GM19099 (cell line): ENCODE measurements around the gene TLE1.

Experiments used
- POLR2A ChIP-seq: IDR thresholded peaks from 3 replicates; pipeline ENCODE4 v1.6.1; 2011; ENCODE audit warnings: low read depth; ENCODE audit not compliant: insufficient read length; ENCODE audit errors: extremely low read depth

The TLE1 gene

GRCh38 chr9:81563739-81564138 is 125.6 kb downstream of the TLE1 start:
- no peak for TF ChIP-seq POLR2A

GRCh38 chr9:81563020-81563407 is 126.3 kb downstream of the TLE1 start:
- no peak for TF ChIP-seq POLR2A

DNA sequence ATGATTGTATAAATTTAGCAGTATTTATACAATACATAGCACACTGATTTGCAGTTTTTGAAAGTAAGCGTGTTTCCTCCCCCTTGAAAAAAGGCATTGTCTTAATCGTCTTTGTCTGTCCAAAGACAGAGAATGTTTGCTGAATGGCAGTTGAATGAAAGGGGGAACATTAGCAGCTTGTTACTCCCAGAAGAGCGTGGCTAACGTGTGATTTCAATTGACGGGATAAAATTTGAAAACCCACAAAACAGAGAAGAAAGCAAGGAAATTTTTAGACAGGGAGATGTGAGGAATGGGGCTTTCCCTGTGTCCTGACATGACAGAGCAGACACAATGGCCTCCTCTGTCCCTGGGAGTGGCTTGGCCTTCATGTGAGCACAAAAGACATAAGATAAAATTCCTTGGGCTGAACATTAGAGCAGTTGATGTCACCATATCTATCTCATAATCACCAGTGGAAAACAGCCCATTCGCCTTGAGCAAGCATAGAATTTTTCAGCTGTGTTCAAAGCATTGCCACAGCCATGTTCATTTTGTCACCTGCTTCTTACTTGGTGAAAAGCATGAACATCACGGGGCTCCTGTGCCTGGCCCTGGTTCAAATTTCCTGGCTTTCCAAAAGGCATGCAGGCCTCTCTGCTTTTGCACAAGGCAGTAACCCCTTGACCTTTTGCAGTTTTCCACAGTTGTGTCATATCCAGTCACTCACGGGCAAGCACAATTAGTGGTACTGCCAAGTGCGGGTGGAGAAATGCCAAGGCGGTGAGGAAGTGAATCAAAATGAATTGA is 126.9 kb downstream of the TLE1 start:
- TF ChIP-seq POLR2A: no peak

DNA sequence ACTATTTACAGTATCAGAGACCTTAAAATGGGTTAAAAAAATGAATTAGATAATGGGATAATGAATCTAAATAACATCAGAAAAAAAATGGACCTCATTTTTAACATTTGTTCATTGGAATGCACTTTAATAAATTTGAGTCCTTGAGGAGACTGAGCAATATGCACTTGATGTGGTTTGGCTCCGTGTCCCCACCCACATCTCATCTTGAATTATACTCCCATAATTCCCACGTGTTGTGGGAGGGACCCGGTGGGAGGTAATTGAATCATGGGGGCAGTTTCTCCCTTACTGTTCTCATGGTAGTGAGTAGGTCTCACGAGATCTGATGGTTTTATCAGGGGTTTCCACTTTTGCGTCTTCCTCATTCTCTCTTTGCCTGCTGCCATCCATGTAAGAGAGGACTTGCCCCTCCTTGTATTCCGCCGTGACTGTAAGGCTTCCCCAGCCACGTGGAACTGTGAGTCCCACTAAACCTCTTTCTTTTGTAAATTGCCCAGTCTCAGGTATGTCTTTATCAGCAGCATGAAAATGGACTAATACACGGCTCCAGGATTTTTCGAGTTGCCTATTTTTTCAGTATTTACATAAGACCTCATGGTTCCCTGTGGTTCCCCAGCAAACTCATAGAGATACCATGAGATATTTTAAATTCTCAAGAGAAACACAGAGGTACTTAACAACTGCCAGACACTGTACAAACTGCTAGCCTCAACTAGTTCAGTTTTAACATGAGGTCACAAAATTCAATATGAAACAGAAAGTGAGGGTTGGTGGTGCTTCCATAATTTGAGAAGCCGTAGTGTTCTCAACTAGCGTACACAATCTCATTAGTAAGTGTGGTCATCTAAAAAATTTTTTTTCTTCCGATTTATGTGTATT is 128.3 kb downstream of the TLE1 start:
- no peak for TF ChIP-seq POLR2A

DNA sequence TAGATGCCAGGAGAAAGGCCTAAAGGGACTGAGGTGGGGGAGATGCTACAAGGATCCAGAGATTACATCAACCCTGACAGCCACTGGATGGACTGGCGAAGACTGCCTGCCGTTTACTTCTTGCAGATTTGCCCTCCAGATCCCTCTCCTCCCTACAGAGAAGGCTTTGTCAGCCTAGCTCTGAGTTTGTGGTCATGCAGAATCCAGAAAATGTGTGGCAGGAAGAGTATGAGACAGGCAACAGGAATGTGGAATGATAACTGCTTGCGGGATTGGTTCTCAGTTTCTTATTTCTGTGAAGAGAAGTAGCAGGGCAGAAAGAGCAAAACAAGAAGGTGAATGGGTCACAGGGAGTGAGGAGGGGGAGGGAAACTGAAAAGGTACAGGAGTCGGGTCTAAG is 129.6 kb downstream of the TLE1 start:
- no peak for TF ChIP-seq POLR2A

- TF ChIP-seq POLR2A: no peak
Measured at GRCh38 chr9:81559197-81559596, 130.2 kb downstream of the TLE1 start.

GRCh38 chr9:81558091-81558830 is 131.1 kb downstream of the TLE1 start:
- no peak for TF ChIP-seq POLR2A

DNA sequence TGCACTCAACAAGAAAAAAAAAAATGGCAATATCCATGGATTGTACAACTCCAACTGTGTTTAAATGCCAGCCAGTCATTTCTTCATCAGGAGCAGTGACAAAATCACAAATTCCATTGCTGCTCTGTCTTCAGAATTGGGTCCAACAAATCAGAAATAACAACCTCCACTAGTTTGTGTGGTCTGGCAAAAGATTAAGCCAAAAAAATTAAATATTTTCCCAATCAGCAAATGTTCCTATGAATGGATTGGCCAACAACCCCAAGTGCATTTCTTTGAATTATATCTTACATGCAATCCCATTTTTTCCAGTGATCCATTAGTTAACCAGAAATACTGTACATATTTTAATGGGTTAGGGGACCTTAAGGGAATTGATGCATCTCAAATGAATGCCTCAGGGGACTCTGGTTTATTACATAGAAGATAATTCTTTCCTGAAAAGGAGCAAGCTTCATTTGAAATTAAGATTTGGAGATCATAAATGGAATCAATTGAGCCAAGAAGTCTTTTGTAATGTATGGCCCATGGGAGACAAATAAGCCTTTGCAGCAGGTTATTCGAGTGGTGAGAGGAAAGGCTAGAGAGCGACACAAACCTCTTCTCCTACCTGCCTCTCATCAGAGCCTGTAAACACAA is 131.8 kb downstream of the TLE1 start:
- TF ChIP-seq POLR2A: no peak

DNA sequence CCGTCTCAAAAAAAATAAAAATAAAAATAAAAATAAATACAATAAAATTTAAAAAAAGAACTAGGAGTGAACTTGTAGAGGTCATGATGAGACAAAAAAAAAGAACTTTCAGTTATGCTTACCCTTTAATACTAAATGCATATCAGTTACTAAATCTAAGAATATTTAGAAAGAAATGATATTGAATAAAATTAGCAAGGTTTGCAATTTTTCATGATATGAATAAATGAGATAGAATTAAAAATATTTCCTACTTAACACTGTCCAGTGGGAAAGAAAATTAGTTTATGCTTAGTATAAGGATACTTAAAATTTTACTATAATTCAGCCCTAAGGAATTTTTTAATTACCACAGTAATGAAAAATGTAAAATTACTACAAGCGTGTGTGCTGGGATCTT is 132.4 kb downstream of the TLE1 start:
- TF ChIP-seq POLR2A: no peak

DNA sequence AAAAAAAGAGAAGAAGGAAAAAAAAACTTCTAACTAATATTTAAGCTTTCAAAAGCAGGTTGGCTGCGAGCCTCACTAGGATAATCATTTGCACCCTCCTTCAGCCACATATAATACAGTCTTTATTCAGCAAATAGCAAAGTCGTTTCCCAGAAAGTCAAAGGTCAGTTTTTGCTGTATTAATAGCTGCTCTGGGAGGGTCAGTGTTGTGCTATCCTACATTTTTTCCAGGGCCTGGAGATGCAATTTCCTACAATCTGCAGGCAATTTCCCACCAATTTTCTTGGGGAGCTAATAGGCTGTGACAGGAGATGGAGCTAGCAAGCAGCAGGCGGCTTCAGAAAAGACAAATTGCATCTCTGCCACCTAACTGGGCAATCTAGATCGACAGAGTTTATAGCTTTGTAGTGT is 136.8 kb downstream of the TLE1 start:
- no peak for TF ChIP-seq POLR2A

- no peak for TF ChIP-seq POLR2A
Measured at GRCh38 chr9:81550207-81550583, 139.2 kb downstream of the TLE1 start.

GRCh38 chr9:81549500-81550206 is 139.7 kb downstream of the TLE1 start:
- no peak for TF ChIP-seq POLR2A

GRCh38 chr9:81548911-81549310 is 140.4 kb downstream of the TLE1 start:
- no peak for TF ChIP-seq POLR2A

DNA sequence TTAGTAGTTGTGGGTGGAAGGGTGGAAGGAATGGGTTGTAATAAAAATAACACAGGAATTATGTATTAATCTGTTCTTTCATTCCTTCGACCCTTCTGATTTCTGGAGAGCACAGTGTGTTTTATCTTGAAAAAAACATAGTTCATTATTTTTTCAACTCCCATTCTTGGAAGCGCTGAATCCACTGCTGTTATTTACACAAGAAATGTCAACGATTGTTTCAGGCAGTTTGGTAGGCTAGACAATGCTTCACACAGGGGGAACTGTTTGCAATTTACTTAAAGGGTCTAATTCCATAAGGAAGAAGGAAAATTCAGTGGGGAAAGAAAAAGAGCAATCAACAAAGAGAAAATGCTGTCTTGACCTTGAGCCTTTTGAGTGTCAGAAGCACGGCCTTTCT is 142.9 kb downstream of the TLE1 start:
- no peak for TF ChIP-seq POLR2A
